Loucy (cell line): ENCODE data around the gene CRACDL.

ENCODE experiments used
- CTCF ChIP-seq: fragments of 200-600 bp; sonication (generic); conservative IDR thresholded peaks from 2 replicates; pipeline ENCODE4 v1.5.1; 2014; ENCODE audit warnings: mild to moderate bottlenecking, antibody characterized with exemption, low read length
- EZH2phosphoT487 ChIP-seq: fragments of 200-600 bp; IDR thresholded peaks from 2 replicates; pipeline ENCODE4 v1.6.1; 2018; ENCODE audit warnings: antibody characterized with exemption, mild to moderate bottlenecking, moderate library complexity, borderline replicate concordance

GRCh38 chr2:98787700-98788099, 148.3 kb downstream of the CRACDL start:
- TF ChIP-seq CTCF, result no peak
- no peak for TF ChIP-seq EZH2phosphoT487
